Endodermal cell (in vitro differentiated cells): Measurements from ENCODE around the gene UBXN2A. TPM values are rescaled to one million over a fixed set of nuclear protein-coding genes. Genes with fewer than 3 reads are reported as not detected.

Experiments used
- DNase-seq: peaks from one replicate; pipeline ENCODE4 v3.0.0-alpha.2; 2017
- H3K27ac ChIP-seq: 2 replicates; pipeline ENCODE4 v1.5.1; 2013; ENCODE audit warnings: mild to moderate bottlenecking, low read depth, low read length, moderate library complexity
- H3K27me3 ChIP-seq: 2 replicates; pipeline ENCODE4 v1.6.1; 2013; ENCODE audit warnings: mild to moderate bottlenecking, low read length, moderate library complexity; ENCODE audit not compliant: insufficient read depth, control insufficient read depth, poor library complexity, severe bottlenecking
- H3K36me3 ChIP-seq: 2 replicates; pipeline ENCODE4 v1.7.0; 2013; ENCODE audit warnings: mild to moderate bottlenecking, low read length, moderate library complexity; ENCODE audit not compliant: control insufficient read depth, insufficient read depth
- H3K4me1 ChIP-seq: one replicate; pipeline ENCODE4 v1.7.0; 2013; ENCODE audit warnings: low read length; ENCODE audit not compliant: control insufficient read depth, insufficient read depth
- H3K4me3 ChIP-seq: 2 replicates; pipeline ENCODE4 v1.5.1; 2013; ENCODE audit warnings: mild to moderate bottlenecking, low read length, moderate library complexity
- H3K9ac ChIP-seq: 2 replicates; pipeline ENCODE4 v1.6.1; 2013; ENCODE audit warnings: mild to moderate bottlenecking, low read length, moderate library complexity; ENCODE audit not compliant: poor library complexity, severe bottlenecking; ENCODE audit errors: extremely low read depth
- H3K9me3 ChIP-seq: 2 replicates; pipeline ENCODE4 v1.6.1; 2013; ENCODE audit warnings: mild to moderate bottlenecking, low read length, moderate library complexity; ENCODE audit not compliant: control insufficient read depth
- H3K27ac Mint-ChIP-seq: 2 replicates; pipeline ENCODE4 v1.8.0; 2020; ENCODE audit warnings: mixed read lengths
- H3K27me3 Mint-ChIP-seq: 2 replicates; pipeline ENCODE4 v1.8.0; 2021; ENCODE audit warnings: mild to moderate bottlenecking, mixed read lengths; ENCODE audit not compliant: insufficient read depth
- H3K36me3 Mint-ChIP-seq: 2 replicates; pipeline ENCODE4 v1.8.0; 2020; ENCODE audit warnings: low read depth, mixed read lengths
- H3K4me1 Mint-ChIP-seq: 2 replicates; pipeline ENCODE4 v1.8.0; 2020; ENCODE audit warnings: mixed read lengths
- H3K4me3 Mint-ChIP-seq: 2 replicates; pipeline ENCODE4 v1.8.0; 2020; ENCODE audit warnings: mild to moderate bottlenecking, moderate library complexity, mixed read lengths
- H3K9me3 Mint-ChIP-seq: 2 replicates; pipeline ENCODE4 v1.8.0; 2020; ENCODE audit warnings: mild to moderate bottlenecking, mixed read lengths
- WGBS, 2 experiments: methylation state at CpG; one replicate each; pipeline versions ENCODE4 v1.1.5 to v1.1.7; 2013; ENCODE audit warnings: missing lambda C conversion rate in 2 of 2, mixed read lengths in 1 of 2; ENCODE audit not compliant: insufficient coverage in 1 of 2, insufficient read length in 1 of 2; 5-methylcytosine and 5-hydroxymethylcytosine counted together
- total RNA-seq, 2 donors: library from RNA; stranded (reverse); fragmentation: NEBNext Ultra II Directional in 1 of 2; extraction: Animal tissue kit (Norgen Biotek cat#: 25700) in 1 of 2; gene quantifications; 2 replicates in 1 of 2; 3 replicates in 1 of 2; pipeline ENCODE4 v1.2.1, GENCODE V29; 2021
- TF ChIP-seq, protein P1 (sequence below): fragments of 200-600 bp; sonication (generic); conservative IDR thresholded peaks from 2 replicates; pipeline ENCODE4 v1.5.0; 2021; ENCODE audit warnings: antibody characterized with exemption, mild to moderate bottlenecking

UBXN2A gene
- total RNA-seq, 2 donors from 2014 or later = 20.1 to 26.8 TPM

DNA sequence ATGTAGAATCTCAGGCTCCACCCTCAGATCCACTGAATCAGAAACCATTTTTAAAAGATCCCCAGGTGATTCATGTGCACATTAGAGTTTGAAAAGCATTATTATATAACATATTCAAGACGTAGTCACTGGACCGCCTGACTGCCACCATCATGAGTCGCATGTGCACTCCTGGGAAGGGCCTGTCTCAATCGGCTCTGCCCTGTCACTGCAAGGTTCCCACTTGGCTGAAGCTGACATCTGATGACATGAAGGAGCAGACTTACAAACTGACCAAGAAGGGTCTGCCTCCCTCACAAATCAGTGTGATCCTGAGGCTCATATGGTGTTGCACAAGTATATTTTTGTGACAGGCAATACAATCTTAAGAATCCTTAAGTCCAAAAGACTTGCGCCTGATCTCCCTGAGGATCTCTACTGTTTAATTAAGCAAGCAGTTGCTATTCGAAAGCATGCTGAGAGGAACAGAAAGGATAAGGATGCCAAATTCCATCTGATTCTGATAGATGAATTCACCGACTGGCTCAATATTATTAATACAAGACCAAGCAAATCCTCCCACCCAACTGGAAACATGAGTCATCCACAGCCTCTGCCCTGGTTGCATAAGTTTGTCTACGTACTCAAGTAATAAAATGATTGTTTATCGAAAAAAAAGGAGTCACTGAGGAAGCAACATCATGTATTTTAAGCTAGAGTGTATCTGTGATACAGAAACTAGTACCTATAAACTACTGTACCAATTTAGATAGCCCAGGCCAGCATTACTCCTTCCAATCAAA lies 39.5 kb upstream of the UBXN2A start:
- TF ChIP-seq, protein P1, sequence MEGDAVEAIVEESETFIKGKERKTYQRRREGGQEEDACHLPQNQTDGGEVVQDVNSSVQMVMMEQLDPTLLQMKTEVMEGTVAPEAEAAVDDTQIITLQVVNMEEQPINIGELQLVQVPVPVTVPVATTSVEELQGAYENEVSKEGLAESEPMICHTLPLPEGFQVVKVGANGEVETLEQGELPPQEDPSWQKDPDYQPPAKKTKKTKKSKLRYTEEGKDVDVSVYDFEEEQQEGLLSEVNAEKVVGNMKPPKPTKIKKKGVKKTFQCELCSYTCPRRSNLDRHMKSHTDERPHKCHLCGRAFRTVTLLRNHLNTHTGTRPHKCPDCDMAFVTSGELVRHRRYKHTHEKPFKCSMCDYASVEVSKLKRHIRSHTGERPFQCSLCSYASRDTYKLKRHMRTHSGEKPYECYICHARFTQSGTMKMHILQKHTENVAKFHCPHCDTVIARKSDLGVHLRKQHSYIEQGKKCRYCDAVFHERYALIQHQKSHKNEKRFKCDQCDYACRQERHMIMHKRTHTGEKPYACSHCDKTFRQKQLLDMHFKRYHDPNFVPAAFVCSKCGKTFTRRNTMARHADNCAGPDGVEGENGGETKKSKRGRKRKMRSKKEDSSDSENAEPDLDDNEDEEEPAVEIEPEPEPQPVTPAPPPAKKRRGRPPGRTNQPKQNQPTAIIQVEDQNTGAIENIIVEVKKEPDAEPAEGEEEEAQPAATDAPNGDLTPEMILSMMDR = no peak
- H3K4me1 Mint-ChIP-seq = peaks cover 18% of the 10 kb centered on the region
- 87 to 96% methylated on average over 5 to 9 of the region's 9 CpGs for WGBS, 2 experiments
- H3K36me3 Mint-ChIP-seq = peaks cover 6% of the 10 kb centered on the region
- H3K4me1 ChIP-seq = no peaks in the 10 kb centered on the region
- H3K4me3 ChIP-seq = no peak overlapping the region
- no peak overlapping the region for H3K4me3 Mint-ChIP-seq
- H3K27ac ChIP-seq = no peak overlapping the region
- H3K9me3 ChIP-seq = peaks cover 10% of the 10 kb centered on the region
- no peak overlapping the region for H3K9ac ChIP-seq
- peaks cover 8% of the 10 kb centered on the region for H3K9me3 Mint-ChIP-seq
- H3K27ac Mint-ChIP-seq = no peak overlapping the region
- H3K27me3 ChIP-seq = no peaks in the 10 kb centered on the region
- no peaks in the 10 kb centered on the region for H3K27me3 Mint-ChIP-seq
- no peaks in the 10 kb centered on the region for H3K36me3 ChIP-seq
- no peak for DNase-seq

DNA sequence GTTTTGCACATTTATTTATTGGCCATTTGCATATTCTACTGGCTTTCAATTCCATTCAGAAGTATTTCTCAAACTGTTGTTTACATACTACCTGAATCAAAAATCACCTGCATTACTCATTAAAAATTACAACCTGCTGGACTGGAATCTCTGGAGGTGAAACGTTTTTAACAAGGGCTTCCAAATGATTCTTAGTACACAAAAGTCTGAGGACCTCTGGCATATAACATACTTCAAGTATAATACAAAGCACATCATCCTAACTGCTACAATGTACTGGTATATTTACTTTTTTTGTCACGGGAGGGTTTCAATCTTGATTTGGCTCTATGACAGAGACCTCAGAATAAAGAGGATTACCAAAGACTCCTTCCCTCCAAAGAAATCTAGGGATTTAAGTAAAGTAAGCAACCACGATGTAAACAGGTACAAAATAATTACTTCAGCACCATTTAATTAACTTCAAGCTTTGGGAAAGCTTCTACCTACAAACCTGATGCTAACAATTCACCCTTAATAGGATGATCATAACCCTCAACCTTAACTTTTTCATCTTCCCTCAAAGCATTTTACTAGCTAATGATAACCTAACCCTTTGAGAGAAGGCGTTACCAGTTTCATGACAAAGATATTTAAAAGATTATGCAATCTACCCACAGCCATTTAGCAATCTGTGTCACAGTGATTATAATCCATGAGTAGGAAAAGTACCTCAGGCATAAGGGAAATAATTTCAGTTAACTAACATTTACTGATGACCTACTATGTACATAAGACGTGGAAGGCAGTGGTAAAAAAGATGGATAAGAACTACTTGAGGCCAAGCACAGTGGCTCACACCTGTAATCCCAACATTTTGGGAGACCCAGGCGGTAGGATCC lies 38.1 kb upstream of the UBXN2A start:
- Mint-ChIP-seq H3K4me3 (no peak overlapping the region), H3K27ac (no peak overlapping the region), H3K27me3 (no peaks in the 10 kb centered on the region), H3K4me1 (peaks cover 18% of the 10 kb centered on the region), H3K36me3 (peaks cover 3% of the 10 kb centered on the region), H3K9me3 (peaks cover 8% of the 10 kb centered on the region)
- 95 to 96% methylated on average over 4 to 6 of the region's 6 CpGs for WGBS, 2 experiments
- Histone ChIP-seq H3K27ac (no peak overlapping the region), H3K4me3 (no peak overlapping the region), H3K27me3 (no peaks in the 10 kb centered on the region), H3K4me1 (no peaks in the 10 kb centered on the region), H3K36me3 (no peaks in the 10 kb centered on the region), H3K9me3 (peaks cover 18% of the 10 kb centered on the region), H3K9ac (no peak overlapping the region)
- TF ChIP-seq, protein P1 = no peak
- no peak for DNase-seq

DNA sequence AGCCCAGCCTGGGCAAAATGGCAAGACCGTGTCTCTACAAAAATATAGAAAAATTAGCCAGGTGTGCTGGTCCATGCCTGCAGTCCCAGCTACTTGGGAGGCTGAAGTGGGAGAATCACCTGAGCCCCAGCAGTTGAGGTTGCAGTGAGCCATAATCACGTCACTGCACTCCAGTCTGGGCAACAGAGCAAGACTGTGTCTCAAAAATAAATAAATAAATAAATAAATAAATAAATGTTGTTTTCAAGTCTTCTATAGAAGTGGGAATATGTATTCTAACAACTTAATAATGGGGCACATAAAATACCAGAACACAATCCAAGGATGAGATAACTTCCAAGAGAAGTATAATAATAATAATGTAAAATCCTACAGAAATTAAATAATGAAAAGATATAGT lies 37.2 kb upstream of the UBXN2A start:
- H3K36me3 Mint-ChIP-seq = peaks cover 3% of the 10 kb centered on the region
- 100% methylated on average over 1 of the region's 2 CpGs for WGBS, 2 experiments

More for the DNA sequence above, 37.2 kb upstream of the UBXN2A start:
- Histone ChIP-seq H3K4me3 (no peak overlapping the region), H3K27me3 (no peaks in the 10 kb centered on the region), H3K9ac (no peak overlapping the region), H3K27ac (no peak overlapping the region), H3K4me1 (no peaks in the 10 kb centered on the region), H3K36me3 (no peaks in the 10 kb centered on the region), H3K9me3 (peaks cover 13% of the 10 kb centered on the region)
- H3K27ac Mint-ChIP-seq = no peak overlapping the region
- H3K4me3 Mint-ChIP-seq = no peak overlapping the region
- H3K27me3 Mint-ChIP-seq = no peaks in the 10 kb centered on the region
- DNase-seq = no peak
- TF ChIP-seq, protein P1 = no peak
- peaks cover 4% of the 10 kb centered on the region for H3K9me3 Mint-ChIP-seq
- peaks cover 18% of the 10 kb centered on the region for H3K4me1 Mint-ChIP-seq
